Stimulated activated CD8-positive, alpha-beta memory T cell treated with anti-CD3 and anti-CD28 coated beads, Interleukin-4, amount 100 ng/mL, for 24 hours (primary cell): Measurements from ENCODE around the gene ASGR1.

ENCODE experiments used
- DNase-seq: peaks from one replicate; pipeline ENCODE4 v3.0.0-alpha.2; 2020; ENCODE audit warnings: low read depth

The ASGR1 gene, protein sequence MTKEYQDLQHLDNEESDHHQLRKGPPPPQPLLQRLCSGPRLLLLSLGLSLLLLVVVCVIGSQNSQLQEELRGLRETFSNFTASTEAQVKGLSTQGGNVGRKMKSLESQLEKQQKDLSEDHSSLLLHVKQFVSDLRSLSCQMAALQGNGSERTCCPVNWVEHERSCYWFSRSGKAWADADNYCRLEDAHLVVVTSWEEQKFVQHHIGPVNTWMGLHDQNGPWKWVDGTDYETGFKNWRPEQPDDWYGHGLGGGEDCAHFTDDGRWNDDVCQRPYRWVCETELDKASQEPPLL

DNA sequence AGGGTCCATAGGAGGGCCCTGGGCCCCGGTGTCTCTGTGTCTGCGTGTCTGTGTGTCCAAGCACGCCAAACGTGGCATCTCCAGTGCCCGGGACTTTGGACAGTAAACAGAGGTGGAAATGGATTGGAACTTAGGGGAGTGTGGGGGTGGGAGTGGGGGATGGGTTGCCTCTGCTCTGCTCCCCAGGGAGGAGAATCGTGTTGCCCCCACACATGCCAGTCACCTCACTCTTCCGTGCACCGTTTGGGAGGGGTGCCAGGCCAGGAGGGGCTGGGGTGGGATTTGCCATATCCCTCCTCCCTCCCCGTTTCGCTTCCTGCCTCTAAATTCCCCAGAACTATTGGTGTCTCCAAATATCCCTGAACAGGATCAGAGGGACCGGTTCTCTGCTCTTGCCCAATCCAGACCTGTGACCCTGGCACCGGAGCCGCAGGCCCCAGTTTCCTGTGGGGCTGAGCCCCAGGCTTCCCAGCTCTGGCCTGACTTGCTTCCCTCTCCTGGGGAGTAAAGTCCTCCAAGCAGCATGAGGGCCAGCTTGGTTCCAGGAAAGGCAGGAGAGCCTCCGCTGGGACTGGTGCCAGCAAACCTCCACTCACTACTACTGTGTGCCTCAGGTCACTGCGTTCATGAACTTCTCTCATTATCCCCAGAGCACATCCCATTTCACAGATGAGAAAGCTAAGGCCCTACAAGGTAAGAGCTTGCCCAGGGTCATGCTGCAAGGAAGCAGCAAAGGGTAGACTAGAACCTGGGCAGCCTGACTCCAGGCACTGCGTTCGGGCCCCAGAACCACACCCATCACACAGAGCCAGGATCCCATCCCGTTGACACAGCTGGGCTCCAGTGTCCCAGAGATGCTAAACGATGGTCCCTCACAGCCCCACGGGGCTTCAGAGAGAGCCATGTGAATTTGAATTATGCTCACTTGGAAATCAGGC lies at the start of gene ASGR1:
ASGR1 (minus strand) TSS at position 54 of the 938 bp plus-strand sequence. CDS start 807 bp downstream, outside the sequence.
- DNase-seq = no peak

DNA sequence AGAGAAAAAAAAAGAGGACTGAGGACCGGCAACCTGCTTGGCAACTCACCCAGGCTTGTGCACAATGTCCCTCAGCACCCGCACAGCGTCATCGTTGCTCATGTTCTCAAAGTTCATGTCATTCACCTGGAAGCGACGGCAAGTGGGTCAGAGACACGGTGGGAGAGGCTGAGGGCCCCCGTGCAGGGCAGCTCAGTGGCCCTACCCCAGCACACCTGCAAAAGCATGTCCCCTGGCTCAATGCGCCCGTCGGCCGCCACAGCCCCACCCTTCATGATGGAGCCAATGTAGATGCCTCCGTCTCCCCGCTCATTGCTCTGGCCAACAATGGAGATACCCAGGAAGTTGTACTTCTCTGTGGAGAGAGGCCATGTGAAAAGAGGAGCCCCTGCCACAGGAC lies 49.8 kb upstream of the ASGR1 start:
- DNase-seq = no peak

DNA sequence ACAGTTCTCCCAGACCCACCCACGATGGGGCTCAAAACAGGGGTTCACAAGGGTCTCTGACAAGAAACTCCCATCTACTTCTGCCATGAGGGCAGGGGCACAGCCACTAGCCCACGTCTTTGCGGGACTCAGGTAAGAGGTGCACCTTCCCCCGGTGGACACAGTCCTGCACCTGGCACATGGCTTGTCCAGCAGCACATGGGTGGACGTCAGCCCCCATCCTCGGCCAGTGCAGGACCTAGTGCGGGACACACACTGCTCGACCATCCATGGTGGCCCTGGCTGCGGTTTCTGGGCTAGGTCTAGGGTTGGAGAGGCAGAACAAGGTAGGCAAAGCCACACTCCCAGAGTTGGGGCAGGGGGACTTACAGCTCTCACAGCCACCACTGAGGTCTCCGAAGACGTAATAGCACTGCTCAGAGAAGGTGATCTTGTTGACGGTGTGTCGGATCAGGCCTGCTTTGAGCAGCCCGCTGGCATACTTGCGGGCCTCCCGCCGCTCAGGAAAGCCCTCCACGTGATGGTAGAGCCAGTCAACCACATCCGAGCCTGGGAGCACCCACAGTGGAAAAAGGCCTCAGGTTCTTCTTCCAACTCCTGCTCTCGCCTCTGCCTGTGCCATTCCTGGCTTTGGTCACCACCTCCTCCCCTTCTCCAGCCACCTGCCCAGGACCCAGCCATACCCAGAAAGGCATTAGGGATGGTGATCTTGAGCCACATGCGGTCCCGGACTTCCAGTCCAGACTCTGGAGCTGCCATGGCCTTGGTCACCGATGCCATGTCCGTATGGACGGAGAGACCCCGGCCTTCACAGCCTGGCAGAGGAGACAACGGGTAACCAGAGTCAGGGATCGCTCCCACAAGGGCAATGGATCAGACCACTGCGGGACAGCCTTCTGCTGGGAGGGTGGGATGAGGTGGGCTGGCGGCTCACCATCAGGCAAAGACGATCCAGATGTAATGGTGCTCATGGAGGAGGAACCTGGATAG lies 47.8 kb upstream of the ASGR1 start:
- DNase-seq = no peak

- DNase-seq = no peak
These were observed 46.7 kb upstream of the ASGR1 start for GRCh38 chr17:7225711-7226331.

DNA sequence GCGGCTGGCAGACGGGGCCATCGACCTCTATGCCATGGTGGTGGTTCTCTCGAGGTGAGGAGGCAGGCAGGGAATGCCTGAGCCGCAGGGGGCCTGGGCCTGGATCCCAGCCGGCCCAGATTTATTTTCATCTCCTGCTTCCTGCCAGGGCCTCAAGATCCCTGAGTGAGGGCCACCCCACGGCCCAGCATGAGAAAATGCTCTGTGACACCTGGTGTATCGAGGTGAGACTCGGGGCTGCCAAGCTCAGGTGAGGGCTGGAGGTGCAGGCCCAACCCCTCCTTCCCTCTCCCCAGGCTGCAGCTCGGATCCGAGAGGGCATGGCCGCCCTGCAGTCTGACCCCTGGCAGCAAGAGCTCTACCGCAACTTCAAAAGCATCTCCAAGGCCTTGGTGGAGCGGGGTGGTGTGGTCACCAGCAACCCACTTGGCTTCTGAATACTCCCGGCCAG lies 45.5 kb upstream of the ASGR1 start:
- no peak for DNase-seq

DNA sequence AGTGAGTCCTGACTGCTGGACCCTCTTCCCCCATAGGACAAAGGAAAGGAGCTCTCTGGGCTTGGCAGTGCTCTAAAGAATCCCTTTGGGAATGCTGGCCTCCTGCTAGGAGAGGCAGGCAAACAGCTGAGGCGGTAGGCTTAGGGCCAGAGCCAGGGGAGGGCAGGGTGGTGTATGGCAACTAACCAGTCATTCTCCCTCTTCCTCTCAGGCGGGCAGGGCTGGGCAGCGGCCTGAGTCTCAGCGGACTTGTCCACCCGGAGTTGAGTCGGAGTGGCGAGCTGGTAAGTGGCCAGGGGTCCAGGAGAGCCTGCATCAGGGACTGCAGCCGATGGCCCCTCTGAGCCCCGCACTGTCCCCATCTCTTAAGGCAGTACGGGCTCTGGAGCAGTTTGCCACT lies 44.9 kb upstream of the ASGR1 start:
- no peak for DNase-seq

- DNase-seq = no peak
These were observed 44.2 kb upstream of the ASGR1 start for GRCh38 chr17:7223375-7223774.

DNA sequence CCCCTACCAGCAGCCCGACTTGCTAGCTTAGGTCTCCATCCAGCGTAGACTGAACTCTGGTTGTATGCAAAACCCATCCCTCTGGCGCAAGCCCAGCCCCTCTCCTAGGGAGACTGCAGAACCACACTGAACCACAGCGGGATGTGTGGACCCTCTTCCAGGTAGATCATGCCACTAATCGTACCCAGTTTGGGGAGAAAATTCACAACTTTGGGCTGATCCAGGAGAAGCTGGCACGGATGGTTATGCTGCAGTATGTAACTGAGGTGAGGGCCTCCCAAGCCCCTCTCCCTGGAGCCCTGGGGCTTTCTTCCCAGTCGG lies 43.8 kb upstream of the ASGR1 start:
- DNase-seq = no peak

- DNase-seq = no peak
These were observed 43.2 kb upstream of the ASGR1 start for GRCh38 chr17:7222093-7222971.

DNA sequence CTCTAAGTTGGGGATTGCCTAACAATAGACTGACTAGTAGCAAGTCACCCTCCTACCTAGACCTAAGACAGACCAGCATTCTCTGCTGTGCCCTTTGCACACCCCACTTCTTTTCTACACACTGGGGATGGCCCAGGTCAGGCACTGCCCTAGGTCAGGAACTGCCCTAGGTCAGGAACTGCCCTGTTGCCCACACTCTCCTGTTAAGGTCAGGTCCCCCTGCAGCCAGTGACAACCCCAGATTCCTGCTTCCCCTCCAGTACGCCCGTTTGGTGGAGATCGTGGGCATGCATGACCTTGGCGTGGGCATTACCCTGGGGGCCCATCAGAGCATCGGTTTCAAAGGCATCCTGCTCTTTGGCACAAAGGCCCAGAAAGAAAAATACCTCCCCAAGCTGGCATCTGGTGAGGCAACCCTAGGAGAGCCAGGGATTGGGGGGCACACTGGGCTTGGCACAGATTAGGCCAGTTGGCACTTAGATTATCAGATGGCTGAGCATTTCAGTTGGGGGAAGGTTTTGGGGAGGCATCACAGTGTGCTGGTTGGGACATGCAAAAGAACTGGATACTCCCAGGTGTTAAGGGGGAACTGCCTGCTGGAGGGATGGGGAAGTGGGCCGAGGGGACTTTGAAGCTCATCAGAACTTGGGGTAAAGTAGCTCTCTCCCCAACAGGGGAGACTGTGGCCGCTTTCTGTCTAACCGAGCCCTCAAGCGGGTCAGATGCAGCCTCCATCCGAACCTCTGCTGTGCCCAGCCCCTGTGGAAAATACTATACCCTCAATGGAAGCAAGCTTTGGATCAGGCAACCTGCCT lies 42.3 kb upstream of the ASGR1 start:
- no peak for DNase-seq

DNA sequence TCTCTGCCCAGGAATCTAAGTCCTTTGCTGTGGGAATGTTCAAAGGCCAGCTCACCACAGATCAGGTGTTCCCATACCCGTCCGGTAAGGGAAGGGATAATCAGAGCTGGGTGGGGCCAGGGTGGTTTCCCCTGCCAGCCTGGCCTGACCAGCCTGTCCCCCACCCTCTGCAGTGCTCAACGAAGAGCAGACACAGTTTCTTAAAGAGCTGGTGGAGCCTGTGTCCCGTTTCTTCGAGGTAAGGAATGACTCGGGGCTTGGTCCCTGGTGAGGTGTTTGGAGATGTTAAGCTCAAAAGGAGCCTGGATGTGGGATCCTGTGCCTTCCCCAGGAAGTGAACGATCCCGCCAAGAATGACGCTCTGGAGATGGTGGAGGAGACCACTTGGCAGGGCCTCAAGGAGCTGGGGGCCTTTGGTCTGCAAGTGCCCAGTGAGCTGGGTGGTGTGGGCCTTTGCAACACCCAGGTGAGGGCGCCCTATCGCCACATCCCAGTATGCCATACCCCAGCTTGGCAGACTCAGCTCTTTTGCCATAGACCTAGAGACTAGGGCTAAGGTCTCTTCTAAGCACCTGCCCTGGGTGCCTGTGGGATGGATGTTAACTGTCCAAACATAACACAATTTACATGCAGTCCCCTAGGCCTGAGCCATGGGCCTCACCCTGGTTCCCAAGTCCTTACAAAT lies 41.6 kb upstream of the ASGR1 start:
- DNase-seq = peak; percentile 43

DNA sequence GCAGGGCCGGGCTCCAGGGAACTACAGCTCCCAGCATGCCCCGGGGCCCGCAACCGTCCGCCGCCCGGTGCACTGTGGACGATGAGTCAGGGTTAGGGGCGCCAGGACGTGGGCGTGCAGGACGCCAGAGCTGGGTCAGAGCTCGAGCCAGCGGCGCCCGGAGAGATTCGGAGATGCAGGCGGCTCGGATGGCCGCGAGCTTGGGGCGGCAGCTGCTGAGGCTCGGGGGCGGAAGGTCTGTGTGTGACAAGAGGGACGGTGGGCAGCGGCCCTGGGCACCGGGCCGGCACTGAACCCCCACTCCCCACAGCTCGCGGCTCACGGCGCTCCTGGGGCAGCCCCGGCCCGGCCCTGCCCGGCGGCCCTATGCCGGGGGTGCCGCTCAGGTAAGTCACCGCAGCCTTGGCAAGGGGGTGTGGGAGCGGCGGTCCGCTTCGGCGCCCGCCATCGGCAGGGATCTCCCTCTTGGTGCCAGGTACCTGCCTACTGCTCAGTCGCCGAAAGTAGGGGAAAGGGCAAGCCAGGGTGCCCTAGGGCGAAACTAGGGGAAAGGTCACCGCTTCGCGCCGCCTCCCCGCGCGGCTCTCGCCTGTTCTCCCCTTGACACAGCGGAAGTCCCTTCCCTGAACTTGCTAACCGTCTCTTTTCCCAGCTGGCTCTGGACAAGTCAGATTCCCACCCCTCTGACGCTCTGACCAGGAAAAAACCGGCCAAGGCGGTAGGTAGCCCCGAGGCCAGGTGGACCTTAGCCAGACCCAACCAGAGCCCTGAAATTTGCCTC lies 40.8 kb upstream of the ASGR1 start, which contains the start of the genes ACADVL and DLG4:
ACADVL (plus strand) TSS at position 127 of the 781 bp plus-strand sequence; CDS start at position 174, 47 bp downstream.
DLG4 (minus strand) TSS at position 25 of the 781 bp plus-strand sequence.
- peak; percentile 78 for DNase-seq

DNA sequence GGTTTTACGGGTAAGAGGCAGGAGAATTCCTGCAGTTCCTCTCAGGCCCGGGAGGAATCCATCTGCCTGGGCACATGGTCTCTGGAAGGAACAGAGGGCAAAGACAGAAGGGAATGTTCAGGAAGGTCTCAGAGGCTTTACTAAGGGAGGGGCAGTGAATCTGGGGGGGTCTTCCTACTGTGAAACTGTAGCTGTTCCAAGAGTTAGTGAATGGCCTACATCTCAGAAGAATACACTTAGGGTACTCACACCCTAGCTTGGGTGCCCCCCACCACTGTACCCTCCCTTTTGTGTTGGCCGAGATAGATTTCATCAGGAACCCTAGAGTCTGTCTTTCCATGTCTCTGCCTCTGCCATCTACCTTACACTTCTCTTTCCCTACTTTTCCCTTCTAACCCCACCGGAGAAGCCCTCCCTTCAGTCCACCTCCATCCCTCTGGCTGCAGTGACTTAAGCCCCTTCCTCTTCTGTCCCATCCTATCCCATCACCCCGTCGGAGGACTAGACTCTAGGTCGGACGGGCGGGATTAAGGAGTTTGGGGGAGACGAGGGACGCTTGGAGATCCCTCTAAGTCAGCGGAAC lies 40.1 kb upstream of the ASGR1 start:
- no peak for DNase-seq

- no peak for DNase-seq
These were observed 39.6 kb upstream of the ASGR1 start for GRCh38 chr17:7218758-7219157.

- DNase-seq = no peak
These were observed 39.0 kb upstream of the ASGR1 start for GRCh38 chr17:7218166-7218565.

- no peak for DNase-seq
These were observed 38.2 kb upstream of the ASGR1 start for GRCh38 chr17:7217113-7217987.
